HG03378 (cell line): ENCODE data around the gene PHKB.
"Not testable (repeated sequence)": the region's sequence is repeated elsewhere in the genome, so short reads cannot be mapped to it uniquely, and the experiment has no call there.

Source experiments
- ATAC-seq: cut with Tn5 transposase; IDR thresholded peaks from one replicate; pipeline ENCODE4 v1.9.1; 2021; ENCODE audit warnings: mild to moderate bottlenecking, moderate library complexity; ENCODE audit not compliant: unreplicated experiment

PHKB gene

GRCh38 chr16:47460711-47461597 lies at the start of gene PHKB, which contains the start of gene ITFG1:
Gene PHKB, plus strand, starts transcription at chr16:47461331. Its CDS starts 20 bp downstream, at chr16:47461351.
Gene ITFG1, minus strand, starts transcription at chr16:47461063. Its CDS starts 18 bp downstream, at chr16:47461045.
- ATAC-seq = peak; percentile 68

GRCh38 chr16:47413041-47413440 lies 48.1 kb upstream of the PHKB start:
- no peak for ATAC-seq

- ATAC-seq = no peak
Measured at GRCh38 chr16:47416869-47417268, 44.3 kb upstream of the PHKB start.

GRCh38 chr16:47424846-47425245 lies 36.3 kb upstream of the PHKB start:
- ATAC-seq = no peak

GRCh38 chr16:47426806-47427205 lies 34.3 kb upstream of the PHKB start:
- no peak for ATAC-seq

GRCh38 chr16:47431960-47432359 lies 29.2 kb upstream of the PHKB start:
- no peak for ATAC-seq

- ATAC-seq = not testable (repeated sequence)
Measured at GRCh38 chr16:47434274-47434673, 26.9 kb upstream of the PHKB start.

- not testable (repeated sequence) for ATAC-seq
Measured at GRCh38 chr16:47440066-47440465, 21.1 kb upstream of the PHKB start.

GRCh38 chr16:47442884-47443283 lies 18.2 kb upstream of the PHKB start:
- ATAC-seq = not testable (repeated sequence)

GRCh38 chr16:47446431-47446830 lies 14.7 kb upstream of the PHKB start:
- ATAC-seq = no peak

GRCh38 chr16:47448830-47449575 lies 12.1 kb upstream of the PHKB start:
- ATAC-seq = no peak

- no peak for ATAC-seq
Measured at GRCh38 chr16:47449788-47450187, 11.3 kb upstream of the PHKB start.

GRCh38 chr16:47458331-47458730 lies 2.8 kb upstream of the PHKB start:
- no peak for ATAC-seq

GRCh38 chr16:47459603-47460002 lies 1.5 kb upstream of the PHKB start:
- no peak for ATAC-seq

GRCh38 chr16:47460359-47460710 lies 796 bp upstream of the PHKB start:
- no peak for ATAC-seq

GRCh38 chr16:47461598-47462266 lies 601 bp downstream of the PHKB start:
- ATAC-seq = no peak

- ATAC-seq = no peak
Measured at GRCh38 chr16:47463771-47464624, 2.9 kb downstream of the PHKB start.

GRCh38 chr16:47465919-47466630 lies 4.9 kb downstream of the PHKB start:
- no peak for ATAC-seq

- no peak for ATAC-seq
Measured at GRCh38 chr16:47467501-47467900, 6.4 kb downstream of the PHKB start.
